Cerebellar cortex (tissue), 1 donor: ENCODE results near the gene ZSCAN1.

Source experiments
- DNase-seq: peaks from one replicate; pipeline ENCODE4 v3.0.0-alpha.2; 2015; ENCODE audit warnings: low spot score

Gene ZSCAN1

DNA sequence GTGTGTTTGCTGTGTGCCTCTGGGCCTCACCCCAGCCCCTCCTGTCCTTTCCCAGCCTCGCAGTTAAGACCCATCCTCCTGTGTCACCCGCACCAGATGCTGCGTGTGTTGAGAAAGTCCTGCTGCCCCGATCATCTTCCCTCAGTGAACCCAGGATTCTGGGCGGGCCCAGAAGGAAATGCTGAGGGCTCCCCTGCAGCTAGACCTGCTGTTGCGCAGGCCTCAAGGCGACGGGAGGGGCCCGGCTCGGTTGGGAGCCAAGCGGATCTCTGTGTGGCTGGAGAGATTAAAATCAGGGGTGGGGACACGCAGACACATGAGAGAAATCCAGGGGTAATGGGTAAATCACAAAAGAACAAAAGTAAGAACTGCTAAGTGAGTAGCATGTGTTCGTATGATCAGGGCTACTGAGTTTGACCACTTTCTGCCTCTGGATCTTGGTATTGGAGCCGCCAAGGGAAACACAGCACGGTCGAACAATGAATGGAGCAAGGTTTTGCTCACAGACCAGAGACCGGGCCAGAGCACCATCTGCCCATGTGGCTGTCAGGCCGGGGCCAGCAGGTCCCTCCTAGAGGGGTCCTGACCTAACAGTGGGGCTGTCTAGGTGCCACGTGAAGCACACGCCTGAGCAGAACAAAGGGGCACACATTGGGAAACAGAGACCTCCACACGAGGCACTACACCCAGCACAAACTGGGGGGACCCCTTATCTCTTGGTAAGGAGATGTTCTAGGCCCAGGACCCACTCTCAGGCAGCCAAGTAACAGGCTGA lies 7.1 kb downstream of the ZSCAN1 start:
- DNase-seq: no peak

DNA sequence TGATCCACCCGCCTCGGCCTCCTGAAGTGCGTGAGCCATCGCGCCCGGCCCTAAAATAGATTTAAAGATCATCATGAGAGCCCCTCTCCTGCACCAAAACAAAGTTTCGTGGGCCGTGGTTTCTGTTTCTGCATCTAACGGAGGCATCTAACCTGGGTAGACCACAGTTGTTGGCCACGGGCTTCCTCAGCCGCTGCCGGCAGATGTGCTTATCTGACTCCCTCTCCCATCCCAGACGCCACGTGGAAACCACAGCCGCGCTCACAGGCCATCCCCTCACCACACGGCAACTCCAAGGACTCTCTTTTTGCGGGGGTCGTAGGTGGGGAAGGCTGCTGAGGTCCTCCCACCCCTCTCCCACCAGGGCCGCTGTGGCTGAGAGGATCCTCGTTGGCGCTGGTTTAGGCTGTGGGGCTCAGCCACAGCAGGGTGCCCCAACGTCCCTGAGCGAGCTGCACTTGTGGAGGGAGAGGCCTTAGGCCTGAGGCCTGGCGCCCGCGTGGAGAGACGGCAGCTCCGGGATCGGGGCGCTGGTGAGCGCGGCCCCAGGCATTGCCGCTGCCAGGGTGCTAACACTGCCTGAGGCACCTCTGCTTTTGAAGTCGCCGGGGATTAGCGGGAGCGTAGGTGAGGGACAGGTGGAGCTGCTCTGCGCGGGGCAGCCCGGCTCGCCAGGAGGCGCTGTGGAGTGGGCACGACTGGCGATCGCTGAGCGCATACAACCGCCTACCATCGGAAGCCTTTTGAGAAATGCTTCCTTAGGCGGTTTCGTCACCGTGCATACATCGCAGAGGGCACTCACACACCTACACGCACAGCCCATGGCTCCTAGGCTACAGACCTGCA lies 8.9 kb downstream of the ZSCAN1 start:
- no peak for DNase-seq

DNA sequence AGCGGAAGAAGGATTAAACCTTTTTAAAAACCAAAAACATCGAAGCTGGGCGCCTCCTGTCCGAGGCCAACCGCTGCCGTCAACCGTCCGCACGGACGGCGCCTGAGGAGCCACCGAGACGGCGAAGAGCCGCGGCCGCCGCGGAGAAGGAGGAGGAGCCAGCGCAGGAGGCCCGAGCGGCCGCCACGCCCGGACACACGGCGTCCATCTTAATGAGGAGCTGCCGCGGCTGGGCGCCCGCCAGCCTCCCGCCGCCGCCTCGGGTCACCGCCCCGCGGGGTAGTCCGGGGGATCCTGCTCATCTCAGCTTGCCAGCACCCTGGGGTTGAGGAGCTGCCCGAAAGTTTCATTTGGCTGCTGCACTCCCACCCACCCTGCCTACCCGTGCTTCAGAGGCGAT lies 10.6 kb downstream of the ZSCAN1 start:
- no peak for DNase-seq

DNA sequence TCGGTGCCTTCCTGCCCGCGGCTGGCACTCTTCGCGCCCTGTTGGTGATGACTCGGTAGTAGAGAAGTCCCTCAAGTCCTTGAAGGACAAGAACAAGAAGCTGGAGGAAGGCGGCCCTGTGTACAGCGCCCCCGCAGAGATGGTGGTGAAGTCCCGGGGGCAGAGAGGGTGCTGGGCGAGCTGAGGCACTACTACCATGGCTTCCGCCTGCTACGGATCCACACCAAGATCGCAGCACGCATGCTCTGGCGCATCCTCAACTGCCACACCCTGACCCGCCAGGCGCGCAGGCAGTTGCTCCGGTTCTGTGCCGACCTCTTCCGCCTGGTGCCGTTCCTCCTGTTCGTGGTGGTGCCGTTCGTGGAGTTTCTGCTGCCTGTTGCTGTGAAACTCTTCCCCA lies 11.1 kb downstream of the ZSCAN1 start:
- DNase-seq: no peak

DNA sequence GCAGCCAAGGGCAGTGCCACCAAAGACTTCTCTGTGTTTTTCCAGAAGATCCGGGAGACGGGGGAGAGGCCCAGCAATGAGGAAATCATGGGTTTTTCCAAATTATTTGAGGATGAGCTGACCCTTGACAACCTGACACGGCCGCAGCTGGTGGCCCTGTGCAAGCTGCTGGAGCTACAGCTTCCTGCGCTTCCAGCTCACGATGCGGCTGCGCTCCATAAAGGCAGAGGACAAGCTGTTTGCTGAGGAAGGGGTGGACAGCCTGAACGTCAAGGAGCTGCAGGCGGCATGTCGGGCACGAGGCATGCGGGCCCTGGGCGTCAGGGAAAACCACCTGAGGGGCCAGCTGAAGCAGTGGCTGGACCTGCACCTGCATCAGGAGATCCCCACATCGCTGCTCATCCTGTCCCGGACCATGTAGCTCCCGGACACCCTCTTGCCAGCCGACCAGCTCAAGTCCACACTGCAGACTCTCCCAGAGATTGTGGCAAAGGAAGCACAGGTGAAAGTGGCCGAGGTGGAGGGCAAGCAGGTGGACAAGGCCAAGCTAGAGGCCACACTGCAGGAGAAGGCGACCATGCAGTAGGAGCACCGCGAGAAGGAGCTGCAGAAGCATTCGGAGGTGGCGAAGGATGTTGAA lies 11.7 kb downstream of the ZSCAN1 start:
- DNase-seq: no peak

DNA sequence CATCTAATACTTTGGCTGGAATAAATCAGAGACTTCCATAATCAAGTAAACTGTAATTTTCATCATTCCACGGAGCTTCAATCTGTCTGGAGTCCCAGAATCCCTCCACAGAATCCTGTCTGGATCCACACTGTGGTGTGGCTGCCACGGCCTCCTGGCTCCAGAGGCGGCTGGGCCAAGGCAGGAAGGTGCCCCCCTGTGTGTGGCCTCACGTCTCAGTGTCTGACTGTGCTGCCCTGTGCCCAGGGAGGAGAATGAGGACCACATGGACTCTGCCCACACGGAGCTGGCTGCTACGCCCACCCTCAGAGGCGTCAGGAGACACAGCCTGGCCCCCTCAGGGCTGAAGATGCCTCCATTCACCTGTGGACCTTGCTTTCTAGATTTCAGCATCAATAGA lies 13.0 kb downstream of the ZSCAN1 start:
- no peak for DNase-seq

DNA sequence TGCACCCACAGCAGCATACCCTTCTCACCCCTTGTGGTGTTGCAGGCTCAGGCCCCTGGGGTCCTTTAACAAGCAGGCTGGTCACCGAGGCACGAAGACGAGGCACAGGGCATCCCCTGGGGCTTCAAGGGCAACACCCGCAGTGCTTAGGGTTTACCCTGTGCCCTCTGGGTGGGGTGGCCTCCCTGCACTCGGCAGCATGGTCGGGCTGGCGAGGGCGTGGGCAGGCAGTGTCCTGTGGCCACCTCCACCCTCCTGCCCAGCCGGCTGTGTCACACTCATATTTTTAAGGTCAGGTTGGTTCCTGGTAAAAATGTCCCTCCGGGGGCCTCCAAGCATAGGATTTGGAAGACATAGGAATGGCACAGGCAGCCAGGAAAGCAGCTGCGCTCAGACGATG lies 13.8 kb downstream of the ZSCAN1 start:
- DNase-seq: no peak

DNA sequence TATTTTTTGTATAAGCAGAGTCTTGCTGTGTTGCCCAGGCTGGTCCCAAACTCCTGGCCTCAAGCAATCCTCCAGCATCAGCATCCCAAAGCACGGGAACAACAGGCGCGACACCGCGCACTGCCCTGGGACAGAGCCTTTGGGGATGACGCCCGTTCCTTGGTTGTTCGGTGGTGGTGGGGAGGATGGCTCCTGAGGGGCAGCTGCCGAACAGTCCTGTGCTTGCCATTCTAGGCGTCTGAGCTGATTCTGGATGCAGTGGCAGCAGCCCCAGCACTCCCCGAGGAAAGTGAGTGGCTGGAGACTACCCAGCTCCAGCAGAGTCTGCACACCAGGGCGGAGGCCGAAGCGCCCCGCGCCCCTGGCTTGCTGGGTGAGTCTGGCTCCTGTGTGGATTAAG lies 18.4 kb downstream of the ZSCAN1 start:
- no peak for DNase-seq

DNA sequence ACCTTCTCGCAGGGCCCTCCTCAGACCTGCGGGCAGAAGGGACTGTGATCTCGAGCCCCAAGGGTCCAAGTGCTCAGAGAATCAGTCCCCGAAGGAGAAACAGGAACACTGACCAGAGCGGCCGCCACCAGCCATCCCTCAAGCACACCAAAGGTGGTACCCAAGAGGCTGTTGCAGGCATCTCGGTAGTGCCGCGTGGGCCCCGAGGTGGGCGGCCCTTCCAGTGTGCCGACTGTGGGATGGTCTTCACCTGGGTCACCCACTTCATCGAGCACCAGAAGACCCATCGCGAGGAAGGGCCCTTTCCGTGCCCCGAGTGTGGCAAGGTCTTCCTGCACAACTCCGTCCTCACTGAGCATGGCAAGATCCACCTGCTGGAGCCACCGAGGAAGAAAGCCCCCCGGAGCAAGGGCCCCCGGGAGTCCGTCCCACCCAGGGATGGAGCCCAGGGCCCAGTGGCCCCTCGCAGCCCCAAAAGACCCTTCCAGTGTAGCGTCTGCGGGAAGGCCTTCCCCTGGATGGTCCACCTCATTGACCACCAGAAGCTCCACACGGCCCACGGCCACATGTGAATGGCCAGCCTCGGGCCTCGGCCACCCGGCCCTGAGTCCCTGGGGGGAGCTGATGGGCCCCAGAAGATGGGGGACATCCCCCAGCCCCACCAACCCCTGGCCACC lies 19.8 kb downstream of the ZSCAN1 start:
- DNase-seq: no peak

DNA sequence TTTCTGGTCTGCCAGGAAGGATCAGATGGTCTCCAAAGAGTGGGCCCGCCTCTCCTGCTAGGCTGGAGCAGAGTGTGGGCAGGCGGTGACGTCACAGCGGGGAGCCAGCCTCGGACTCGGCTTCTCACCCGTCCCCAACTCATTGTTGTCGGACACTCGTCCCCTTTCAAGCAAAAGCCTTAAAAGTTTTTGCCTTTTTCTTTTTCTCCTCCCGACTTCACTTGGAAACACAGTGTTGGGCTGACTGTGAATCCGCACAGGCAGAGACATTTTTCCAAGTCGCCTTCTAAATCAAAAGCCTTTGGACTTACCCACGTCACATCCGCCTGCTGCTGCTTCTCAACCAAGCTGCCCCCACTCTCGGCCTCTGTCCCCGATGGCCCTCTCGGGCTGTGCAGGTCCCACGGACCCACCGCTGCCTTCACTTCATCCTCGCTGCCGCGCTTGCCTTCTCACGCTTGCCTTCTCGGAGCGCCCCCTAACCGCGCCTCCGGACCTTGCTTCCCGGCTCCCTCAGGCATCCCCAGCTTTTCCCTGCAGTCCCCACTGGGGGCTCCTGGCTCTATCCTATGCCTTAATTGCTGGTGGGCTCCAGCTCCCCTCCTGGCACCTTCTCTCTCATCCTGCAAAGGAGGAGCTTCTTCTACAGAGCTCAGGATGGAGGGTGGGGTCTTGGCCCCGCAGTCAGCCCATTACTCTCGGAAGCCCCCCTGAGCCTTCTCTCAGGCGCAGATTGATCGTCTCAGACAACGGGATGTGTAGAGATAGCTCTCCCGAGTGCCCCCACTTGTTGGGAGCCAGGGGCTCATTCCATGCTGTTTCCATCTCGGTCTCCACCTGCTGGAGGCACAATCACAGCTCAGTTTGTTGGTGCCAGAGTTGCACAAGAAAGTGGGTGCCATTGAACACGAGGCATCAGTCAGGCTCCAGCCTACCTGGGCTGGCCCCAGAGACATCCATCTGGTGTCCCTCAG lies 21.4 kb downstream of the ZSCAN1 start:
- peak; percentile 79 for DNase-seq

DNA sequence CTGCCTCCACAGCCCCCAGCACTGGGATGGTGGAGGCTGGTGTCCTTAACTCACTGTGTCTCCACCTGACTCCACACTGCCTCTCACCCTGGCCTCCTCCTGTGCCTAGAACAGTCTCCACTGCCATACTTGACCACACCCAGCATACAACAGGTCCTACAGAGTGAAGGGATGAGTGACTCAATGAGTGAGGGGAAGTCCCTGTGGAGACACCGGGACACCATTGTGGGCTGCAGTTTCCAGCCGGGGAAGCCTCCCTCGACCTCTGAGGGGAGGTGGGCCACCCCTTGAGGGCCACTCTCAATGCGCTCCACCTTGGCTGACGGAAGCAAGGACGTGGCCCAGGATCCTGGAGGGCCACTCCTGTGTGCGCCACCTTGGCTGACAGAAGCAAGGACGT lies 22.4 kb downstream of the ZSCAN1 start:
- no peak for DNase-seq

DNA sequence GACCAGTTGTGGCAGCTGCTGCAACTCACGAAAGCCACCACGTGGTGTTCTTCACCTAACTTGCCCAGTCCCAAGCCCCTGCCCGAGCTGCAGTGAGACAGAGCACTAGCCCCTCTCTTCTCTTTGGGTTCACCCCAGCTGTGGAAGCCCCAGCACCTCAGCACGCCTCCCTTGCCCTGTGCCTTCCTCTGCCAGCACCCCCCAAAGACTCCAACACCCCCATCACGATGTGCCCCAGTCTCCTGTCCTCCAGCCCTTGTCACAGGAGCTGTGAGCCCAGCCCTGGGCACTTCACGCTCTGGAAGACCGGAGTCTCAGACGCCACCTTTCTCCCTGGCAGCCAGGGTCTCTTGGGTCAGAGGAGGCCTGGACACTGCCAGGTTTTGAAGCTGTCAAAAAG lies 23.0 kb downstream of the ZSCAN1 start:
- DNase-seq: no peak

DNA sequence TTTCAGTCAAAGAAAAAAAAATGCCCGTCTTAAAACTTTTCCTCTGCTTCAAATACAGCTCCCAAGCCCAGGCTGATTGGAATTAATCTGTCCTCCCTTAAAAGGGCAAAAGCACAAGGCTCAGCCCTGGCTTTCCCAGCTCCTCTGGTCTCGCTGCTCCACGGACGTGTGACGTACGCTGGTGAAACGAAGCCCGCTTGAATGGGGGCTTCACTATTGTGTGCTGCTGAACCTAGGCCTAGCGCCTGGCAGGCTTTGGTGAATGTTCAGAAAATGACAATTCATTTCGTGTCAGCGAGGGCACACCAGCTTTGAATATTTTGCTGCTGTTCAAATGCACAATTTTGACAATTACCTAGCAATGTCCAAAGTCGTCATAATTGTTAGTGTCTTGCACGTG lies 24.6 kb downstream of the ZSCAN1 start:
- DNase-seq: no peak

DNA sequence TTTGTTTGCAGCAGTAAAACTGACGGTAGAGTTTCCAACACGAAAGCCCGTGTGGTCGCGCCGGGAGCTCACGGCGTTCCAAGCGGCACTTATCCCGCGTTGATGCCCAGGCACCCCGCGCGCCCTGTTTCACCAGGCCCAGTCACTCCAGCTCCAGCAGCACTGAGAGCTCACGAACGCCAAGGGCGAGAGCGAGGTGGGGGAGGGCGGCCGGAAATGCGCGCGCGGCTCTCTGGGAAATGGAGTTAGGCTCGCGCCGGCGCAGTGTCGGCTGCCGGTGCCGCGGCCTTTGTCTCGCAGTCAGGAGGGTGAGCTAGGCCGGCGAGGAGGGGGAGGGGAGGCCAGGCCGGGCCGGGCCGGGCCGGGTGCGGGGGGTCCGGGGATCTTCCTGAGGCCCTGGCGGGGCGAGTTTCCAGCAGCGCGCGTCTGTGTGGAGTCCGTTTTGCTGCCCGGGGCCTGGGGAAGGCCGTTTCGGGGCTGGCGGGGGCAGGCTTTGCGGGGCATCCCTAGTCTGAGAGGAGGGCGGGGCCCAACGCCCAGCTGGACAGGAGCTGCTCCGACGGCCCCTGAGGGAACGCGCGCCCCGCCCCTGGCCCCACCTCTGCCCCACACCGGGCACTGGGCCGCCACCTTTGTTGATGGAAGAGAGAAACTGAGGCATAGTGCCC lies 25.3 kb downstream of the ZSCAN1 start, which contains the start of gene ZNF135:
Gene ZNF135 (plus strand): TSS at position 280 of the 668 bp plus-strand sequence. CDS start 721 bp downstream, outside the sequence.
- peak; percentile 81 for DNase-seq

DNA sequence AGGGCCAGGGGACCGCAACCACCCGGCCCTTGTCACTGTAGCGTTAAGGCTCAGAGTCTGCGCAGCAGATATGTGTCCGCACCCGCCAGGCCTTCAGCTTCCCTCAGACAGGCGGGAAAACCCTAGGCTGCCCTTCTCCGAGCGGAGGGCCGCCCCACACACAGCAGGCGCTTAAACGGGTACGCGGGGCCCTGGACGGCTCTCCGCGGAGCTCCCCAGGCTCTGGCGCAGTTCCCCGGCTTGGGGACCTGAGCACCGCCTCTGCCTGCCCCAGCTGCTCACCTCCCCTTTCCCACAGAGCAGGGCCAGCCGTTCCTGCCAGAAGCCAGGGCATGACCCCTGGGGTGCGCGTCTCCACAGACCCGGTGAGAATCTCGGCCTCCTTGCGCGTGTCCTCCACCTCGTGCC lies 25.9 kb downstream of the ZSCAN1 start:
- DNase-seq: no peak

DNA sequence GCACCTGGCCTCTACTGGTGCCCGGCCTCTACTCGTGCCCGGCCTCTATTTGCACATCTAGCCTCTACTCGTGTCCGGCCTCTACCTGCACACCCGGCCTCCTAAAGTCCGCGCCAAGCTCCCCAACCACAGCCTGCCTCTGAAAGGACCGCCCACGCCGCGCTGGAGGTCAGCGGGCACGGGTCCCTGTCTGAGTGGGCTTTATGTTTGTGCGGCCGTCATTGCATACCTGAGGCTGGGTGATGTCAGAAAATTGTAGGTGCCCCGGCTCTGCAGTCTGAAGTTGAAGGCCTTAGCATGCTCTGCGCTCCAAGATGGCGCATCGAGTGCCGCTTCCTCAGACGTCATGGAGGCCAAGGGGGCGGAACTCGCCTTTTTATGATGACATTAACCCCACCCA lies 26.4 kb downstream of the ZSCAN1 start:
- no peak for DNase-seq

DNA sequence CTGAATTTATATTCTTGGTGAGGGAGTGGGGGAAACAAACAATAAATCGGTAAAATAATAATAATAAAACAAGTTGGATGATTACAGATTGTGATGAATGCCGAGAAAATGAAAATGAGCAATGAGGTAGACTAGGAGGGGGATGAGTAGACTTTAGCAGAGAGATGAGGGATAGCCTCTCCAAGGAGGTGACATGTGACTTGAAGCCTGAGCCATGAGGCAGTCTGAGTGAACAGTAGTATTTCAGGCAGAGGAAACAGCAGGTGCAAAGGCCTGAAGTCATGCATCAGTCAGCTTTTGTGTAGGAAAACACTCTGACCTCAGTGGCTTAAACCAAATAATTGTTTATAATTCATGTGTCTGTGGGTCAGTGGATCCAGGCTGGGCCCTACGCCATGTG lies 29.9 kb downstream of the ZSCAN1 start:
- no peak for DNase-seq

DNA sequence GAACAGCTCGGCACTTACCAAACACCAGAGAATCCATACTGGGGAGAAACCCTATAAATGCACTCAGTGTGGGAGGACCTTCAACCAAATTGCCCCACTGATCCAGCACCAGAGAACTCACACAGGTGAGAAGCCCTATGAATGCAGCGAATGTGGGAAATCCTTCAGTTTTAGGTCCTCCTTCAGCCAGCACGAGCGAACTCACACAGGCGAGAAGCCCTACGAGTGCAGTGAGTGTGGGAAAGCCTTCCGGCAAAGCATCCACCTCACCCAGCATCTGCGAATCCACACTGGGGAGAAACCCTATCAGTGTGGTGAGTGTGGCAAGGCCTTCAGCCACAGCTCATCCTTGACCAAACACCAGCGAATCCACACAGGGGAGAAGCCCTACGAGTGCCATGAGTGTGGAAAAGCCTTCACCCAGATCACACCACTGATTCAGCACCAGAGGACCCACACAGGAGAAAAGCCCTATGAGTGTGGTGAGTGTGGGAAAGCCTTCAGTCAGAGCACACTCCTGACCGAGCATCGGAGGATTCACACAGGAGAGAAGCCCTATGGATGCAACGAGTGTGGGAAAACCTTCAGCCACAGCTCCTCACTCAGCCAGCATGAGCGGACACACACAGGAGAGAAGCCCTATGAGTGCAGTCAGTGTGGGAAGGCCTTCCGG lies 33.6 kb downstream of the ZSCAN1 start:
- no peak for DNase-seq

DNA sequence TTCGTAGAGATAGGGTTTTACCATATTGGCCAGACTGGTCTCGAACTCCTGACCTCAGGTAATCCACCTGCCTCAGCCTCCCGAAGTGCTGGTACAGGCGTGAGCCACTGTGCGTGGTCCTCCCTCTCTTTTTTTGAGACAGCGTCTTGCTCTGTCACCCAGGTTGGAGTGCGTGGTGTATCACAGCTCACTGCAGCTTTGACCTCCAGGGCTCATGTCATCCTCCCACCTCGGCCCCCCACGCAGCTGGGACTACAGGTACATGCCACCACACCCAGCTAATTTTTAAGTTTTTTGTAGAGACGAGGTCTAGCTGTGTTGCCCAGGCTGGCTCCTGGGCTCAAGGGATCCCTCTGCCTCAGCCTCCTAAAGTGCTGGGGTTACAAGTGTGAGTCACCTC lies 46.0 kb downstream of the ZSCAN1 start:
- no peak for DNase-seq

DNA sequence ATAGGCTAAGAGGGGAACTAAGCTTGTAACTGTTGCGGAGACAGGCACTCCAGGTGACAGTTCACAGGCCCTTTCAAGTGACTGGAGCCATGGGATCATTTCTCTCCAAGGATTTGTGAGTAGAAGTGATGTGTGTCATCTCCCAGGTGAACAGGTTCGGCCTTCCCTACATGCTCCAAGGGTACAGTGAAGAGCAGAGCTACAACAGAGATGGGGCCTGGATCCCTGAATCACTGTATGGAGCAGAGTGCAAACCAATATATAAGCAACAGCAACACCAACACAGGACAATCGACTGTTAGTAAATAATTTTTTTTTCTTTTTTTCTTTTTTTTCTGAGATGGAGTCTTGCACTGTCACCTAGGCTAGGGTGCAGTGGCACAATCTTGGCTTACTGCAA lies 49.2 kb downstream of the ZSCAN1 start:
- DNase-seq: no peak
